H1 (cell line): Measurements from ENCODE around the gene STRA8. TPM values are rescaled to one million over a fixed set of nuclear protein-coding genes. Genes with fewer than 3 reads are reported as not detected.

ENCODE experiments used
- CTCF ChIA-PET: fragments of 300-600 bp; sonication (Branson Sonifier 250); formaldehyde crosslinking; loops from one replicate; lab custom pipeline; 2021; ENCODE audit not compliant: partially characterized antibody; lab: Charles Lee
- POLR2A ChIA-PET: fragments of 300-600 bp; sonication (Branson Sonifier 250); formaldehyde crosslinking; loops from one replicate; lab custom pipeline; 2021; ENCODE audit warnings: inconsistent platforms; ENCODE audit not compliant: partially characterized antibody; lab: Charles Lee
- DNase-seq, 2 experiments: peaks; one replicate each; pipeline versions ENCODE4 v3.0.0 to v3.0.0-alpha.2; 2010 to 2022; ENCODE audit warnings: low spot score in 2 of 2, low read depth in 1 of 2, mixed read lengths in 1 of 2
- FAIRE-seq: peaks from 2 replicates; lab custom pipeline; 2011; peaks lifted over from hg19 to GRCh38; lab: Jason Lieb, UNC
- H2AFZ ChIP-seq: 2 replicates; pipeline ENCODE4 v1.8.1; 2012; ENCODE audit warnings: low read length, inconsistent platforms
- H2AK5ac ChIP-seq: 2 replicates; pipeline ENCODE4 v1.6.1; 2013; ENCODE audit warnings: low read depth, low read length
- H2BK120ac ChIP-seq: replicated peaks from 2 replicates; pipeline ENCODE3; 2013; ENCODE audit warnings: low read depth, low read length, inconsistent platforms
- H2BK12ac ChIP-seq: 2 replicates; pipeline ENCODE4 v1.6.1; 2013; ENCODE audit warnings: low read depth, low read length
- H2BK15ac ChIP-seq: 2 replicates; pipeline ENCODE4 v1.6.1; 2013; ENCODE audit warnings: low read length
- H2BK20ac ChIP-seq: 2 replicates; pipeline ENCODE4 v1.6.1; 2013; ENCODE audit warnings: low read length
- H2BK5ac ChIP-seq: 2 replicates; pipeline ENCODE4 v1.6.1; 2013; ENCODE audit warnings: low read depth, low read length
- H3K14ac ChIP-seq: 2 replicates; pipeline ENCODE4 v1.6.1; 2013; ENCODE audit warnings: inconsistent platforms; ENCODE audit not compliant: insufficient read length
- H3K18ac ChIP-seq: 2 replicates; pipeline ENCODE4 v1.6.1; 2013; ENCODE audit warnings: low read length; ENCODE audit errors: extremely low read depth
- H3K23ac ChIP-seq: 2 replicates; pipeline ENCODE4 v1.6.1; 2013; ENCODE audit warnings: inconsistent platforms; ENCODE audit not compliant: insufficient read length
- H3K23me2 ChIP-seq: 2 replicates; pipeline ENCODE4 v1.6.1; 2013; ENCODE audit warnings: low read depth, low read length
- H3K27ac ChIP-seq: 2 replicates; pipeline ENCODE4 v1.6.1; 2011; ENCODE audit warnings: low read depth, low read length, inconsistent platforms
- H3K27me3 ChIP-seq, 4 experiments: replicated peaks in 1 of 4; 1 replicate in 1 of 4; 2 replicates in 3 of 4; pipeline versions ENCODE4 v1.6.1 to v1.8.1; 2011 to 2013; ENCODE audit warnings: low read length in 3 of 4, mild to moderate bottlenecking in 3 of 4, inconsistent platforms in 2 of 4, mixed read lengths in 2 of 4, moderate library complexity in 1 of 4; ENCODE audit not compliant: control insufficient read depth in 3 of 4, insufficient read depth in 3 of 4; ENCODE audit errors: extremely low read depth in 1 of 4
- H3K36me3 ChIP-seq, 4 experiments: 2 replicates each; pipeline versions ENCODE4 v1.6.1 to v1.8.1; 2011 to 2013; ENCODE audit warnings: mild to moderate bottlenecking in 4 of 4, low read length in 3 of 4, moderate library complexity in 2 of 4, control low read depth in 1 of 4, inconsistent platforms in 1 of 4; ENCODE audit not compliant: insufficient read depth in 4 of 4, control insufficient read depth in 2 of 4
- H3K4ac ChIP-seq: replicated peaks from 2 replicates; pipeline ENCODE3; 2013; ENCODE audit warnings: low read length, low read depth, mixed read lengths, inconsistent platforms; ENCODE audit not compliant: insufficient read length
- H3K4me1 ChIP-seq, 4 experiments: replicated peaks in 1 of 4; 1 replicate in 1 of 4; 2 replicates in 3 of 4; pipeline versions ENCODE4 v1.6.1 to v1.8.1; 2011 to 2013; ENCODE audit warnings: low read length in 3 of 4, inconsistent platforms in 2 of 4, mixed read lengths in 1 of 4; ENCODE audit not compliant: insufficient read depth in 4 of 4, control insufficient read depth in 3 of 4
- H3K4me2 ChIP-seq, 2 experiments: 2 replicates each; pipeline versions ENCODE4 v1.6.1 to v1.8.1; 2011 to 2013; ENCODE audit warnings: low read depth in 2 of 2, low read length in 2 of 2, control low read depth in 1 of 2, inconsistent platforms in 1 of 2, mild to moderate bottlenecking in 1 of 2; ENCODE audit not compliant: insufficient read depth in 1 of 2
- H3K4me3 ChIP-seq, 4 experiments: fragments of 200-600, 300-600 bp in 1 of 4; sonication (generic), shearing (Covaris generic), sonication (Bioruptor Twin) in 1 of 4; 2 replicates each; pipeline versions ENCODE4 v1.5.1 to v1.8.1; 2011 to 2016; ENCODE audit warnings: low read length in 4 of 4, low read depth in 3 of 4, control low read depth in 2 of 4, inconsistent platforms in 2 of 4, mild to moderate bottlenecking in 2 of 4, mixed read lengths in 1 of 4, moderate library complexity in 1 of 4; ENCODE audit not compliant: insufficient read depth in 2 of 4; ENCODE audit errors: extremely low read depth in 1 of 4
- H3K56ac ChIP-seq: replicated peaks from 2 replicates; pipeline ENCODE3; 2013; ENCODE audit warnings: low read depth, mild to moderate bottlenecking, mixed read lengths, low read length, inconsistent platforms; ENCODE audit not compliant: insufficient read length
- H3K79me1 ChIP-seq: 2 replicates; pipeline ENCODE4 v1.6.1; 2013; ENCODE audit warnings: low read depth, low read length, control low read depth
- H3K79me2 ChIP-seq, 2 experiments: 2 replicates each; pipeline versions ENCODE4 v1.6.1 to v1.8.1; 2012 to 2013; ENCODE audit warnings: low read length in 2 of 2, mild to moderate bottlenecking in 2 of 2, inconsistent platforms in 1 of 2; ENCODE audit not compliant: insufficient read depth in 2 of 2, control insufficient read depth in 1 of 2
- H3K9ac ChIP-seq, 4 experiments: replicated peaks in 1 of 4; 1 replicate in 1 of 4; 2 replicates in 3 of 4; pipeline versions ENCODE4 v1.6.1 to v1.8.1; 2011 to 2013; ENCODE audit warnings: low read depth in 3 of 4, low read length in 3 of 4, control low read depth in 2 of 4, mild to moderate bottlenecking in 2 of 4, moderate library complexity in 2 of 4, inconsistent platforms in 1 of 4; ENCODE audit errors: extremely low read depth in 1 of 4
- H3K9me3 ChIP-seq, 2 experiments: 2 replicates each; pipeline versions ENCODE4 v1.6.1 to v1.8.1; 2012 to 2013; ENCODE audit warnings: mild to moderate bottlenecking in 2 of 2, moderate library complexity in 2 of 2, control low read depth in 1 of 2, inconsistent platforms in 1 of 2, low read depth in 1 of 2, low read length in 1 of 2, mixed read lengths in 1 of 2; ENCODE audit not compliant: insufficient read depth in 2 of 2
- H4K20me1 ChIP-seq, 2 experiments: replicated peaks in 1 of 2; 2 replicates each; pipeline versions ENCODE3 to v1.8.1; 2011 to 2013; ENCODE audit warnings: inconsistent platforms in 2 of 2, low read length in 2 of 2, mild to moderate bottlenecking in 1 of 2; ENCODE audit not compliant: insufficient read depth in 2 of 2, control insufficient read depth in 1 of 2
- H4K5ac ChIP-seq: 2 replicates; pipeline ENCODE4 v1.6.1; 2013; ENCODE audit warnings: low read length, low read depth, mixed read lengths, inconsistent platforms; ENCODE audit not compliant: insufficient read length
- H4K8ac ChIP-seq: 2 replicates; pipeline ENCODE4 v1.8.0; 2013; ENCODE audit warnings: mild to moderate bottlenecking, moderate library complexity, low read length, inconsistent platforms; ENCODE audit not compliant: insufficient read depth; ENCODE audit errors: extremely low read depth
- H4K91ac ChIP-seq: replicated peaks from 2 replicates; pipeline ENCODE3; 2013; ENCODE audit warnings: low read length, mixed read lengths, inconsistent platforms; ENCODE audit not compliant: insufficient read length
- CTBP2 ChIP-seq: IDR thresholded peaks from 2 replicates; pipeline ENCODE4 v1.7.0; 2011; ENCODE audit warnings: borderline replicate concordance, mild to moderate bottlenecking, moderate library complexity, mixed read lengths, low read length; ENCODE audit not compliant: insufficient read depth, insufficient read length
- RFX5 ChIP-seq: IDR thresholded peaks from 2 replicates; pipeline ENCODE4 v1.6.1; 2011; ENCODE audit warnings: low read depth, low read length, improper control_type of control experiment, borderline replicate concordance
- WGBS, 2 experiments: shearing (Covaris generic) in 1 of 2; methylation state at CpG; one replicate each; pipeline versions ENCODE4 v1.1.6 to v1.1.7; 2013 to 2015; ENCODE audit warnings: low lambda C conversion rate in 2 of 2, mixed read lengths in 2 of 2, inconsistent platforms in 1 of 2, low coverage in 1 of 2, missing lambda C conversion rate in 1 of 2; ENCODE audit not compliant: insufficient replicate concordance in 2 of 2, insufficient coverage in 1 of 2, insufficient read length in 1 of 2; ENCODE audit errors: extremely low coverage in 1 of 2, missing lambda C conversion rate in 1 of 2; 5-methylcytosine and 5-hydroxymethylcytosine counted together
- polyA plus RNA-seq, 7 experiments: library from polyadenylated mRNA; depleted of rRNA in 3 of 7; stranded (reverse) in 5 of 7; unstranded in 2 of 7; fragments of >200 nt in 5 of 7; fragments of 200-250 nt in 2 of 7; gene quantifications; 1 replicate in 5 of 7; 2 replicates in 1 of 7; 4 replicates in 1 of 7; pipeline versions ENCODE4 v1.2.1 to v1.2.3, GENCODE V29; 2011 to 2013; ENCODE audit warnings: missing spikeins in 2 of 7, mixed read lengths in 2 of 7
- total RNA-seq: library from RNA; stranded (reverse); fragmentation: NEBNext Ultra II Directional; extraction: Animal tissue kit (Norgen Biotek cat#: 25700); gene quantifications from 2 replicates; pipeline ENCODE4 v1.2.1, GENCODE V29; 2021

Gene STRA8
- total and polyA plus RNA-seq, 2 of the 8 experiments (the other 6 are each of a cell fraction or from before 2014, with no cell fraction given), result not detected

DNA sequence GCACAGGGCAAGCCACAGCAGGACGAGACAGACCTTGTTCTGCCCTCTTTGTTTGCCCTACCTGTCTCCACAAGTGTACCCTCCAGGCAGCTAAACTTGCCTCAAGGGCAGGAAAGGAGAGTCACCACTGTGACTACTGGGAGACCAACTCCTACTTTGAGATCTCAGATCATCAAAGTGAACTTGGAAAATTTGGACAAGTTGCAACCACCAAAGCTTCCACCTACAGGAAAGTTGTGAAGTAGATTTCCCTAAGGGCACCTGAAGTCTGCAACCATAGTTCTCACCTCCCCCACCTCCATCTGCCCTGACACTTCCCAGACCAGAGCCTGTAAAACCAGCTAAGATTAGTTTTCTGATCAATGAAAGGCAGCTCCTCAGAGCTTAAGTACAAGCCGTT is 19.8 kb upstream of the STRA8 start:
- Histone ChIP-seq H4K8ac (no peak overlapping the region), H3K9me3 (no peaks in the 10 kb centered on the region), H3K4me3 (no peak overlapping the region), H2BK20ac (no peak overlapping the region), H2BK5ac (no peak overlapping the region), H3K36me3 (no peaks in the 10 kb centered on the region), H2BK12ac (no peak overlapping the region), H2BK120ac (no peak overlapping the region), H3K27me3 (peaks cover 0 to 8% (median 3%) of the 10 kb centered on the region in 4 experiments; a peak in 5 of 7 replicates), H3K56ac (no peak overlapping the region), H3K79me1 (no peaks in the 10 kb centered on the region), H3K4ac (no peak overlapping the region), H3K27ac (no peak overlapping the region), H4K91ac (no peak overlapping the region), H3K79me2 (no peaks in the 10 kb centered on the region), H2AK5ac (no peak overlapping the region), H3K4me1 (no peaks in the 10 kb centered on the region; a peak in 2 of 7 replicates), H3K23ac (no peak overlapping the region), H3K23me2 (peaks cover 8% of the 10 kb centered on the region), H3K18ac (no peak overlapping the region), H4K5ac (no peak overlapping the region), H3K9ac (no peak overlapping the region), H4K20me1 (no peaks in the 10 kb centered on the region), H3K4me2 (no peak overlapping the region), H2BK15ac (no peak overlapping the region), H2AFZ (0 out of 2 replicates have a peak overlapping the region, but pooled peaks have one; percentile 25), H3K14ac (no peak overlapping the region)
- WGBS, 2 experiments, result 91% methylated on average over 2 of the region's 2 CpGs; no CpG with 5 or more reads in 1 of the 2 experiments
- ChIA-PET CTCF (interaction anchor here (0.6 to 1.5 kb wide), 2 partner anchors 19 to 497 kb away, joined by 3 to 5 read pairs; no protein-coding TSS in a partner anchor), POLR2A (interaction anchor here (1.3 kb wide), 1 partner anchor 148 kb away, joined by 3 read pairs; no protein-coding TSS in a partner anchor)
- no peak for DNase-seq
- FAIRE-seq, result no peak
- no peak for TF ChIP-seq RFX5
- TF ChIP-seq CTBP2, result no peak
